Mesodermal cell (in vitro differentiated cells): Measurements from ENCODE around the gene OPA1.

Source experiments
- H3K27ac ChIP-seq: 2 replicates; pipeline ENCODE4 v1.7.0; 2013; ENCODE audit warnings: mild to moderate bottlenecking, low read depth, low read length, moderate library complexity; ENCODE audit not compliant: severe bottlenecking
- H3K36me3 ChIP-seq: 2 replicates; pipeline ENCODE4 v1.7.1; 2013; ENCODE audit warnings: mild to moderate bottlenecking, low read length, moderate library complexity; ENCODE audit not compliant: control insufficient read depth, insufficient read depth
- H3K4me1 ChIP-seq: one replicate; pipeline ENCODE4 v1.7.1; 2013; ENCODE audit warnings: mild to moderate bottlenecking, low read length; ENCODE audit not compliant: insufficient read depth, control insufficient read depth, poor library complexity, severe bottlenecking
- H3K4me3 ChIP-seq: 2 replicates; pipeline ENCODE4 v1.7.0; 2013; ENCODE audit warnings: low read length, control low read depth, mild to moderate bottlenecking; ENCODE audit not compliant: insufficient read depth, poor library complexity, severe bottlenecking; ENCODE audit errors: extremely low read depth
- H3K9me3 ChIP-seq: 2 replicates; pipeline ENCODE4 v1.7.1; 2013; ENCODE audit warnings: mild to moderate bottlenecking, low read length, moderate library complexity; ENCODE audit not compliant: control insufficient read depth
- WGBS, 2 experiments: methylation state at CpG; one replicate each; pipeline ENCODE4 v1.1.5; 2013; ENCODE audit warnings: missing lambda C conversion rate in 2 of 2; ENCODE audit not compliant: insufficient coverage in 2 of 2; 5-methylcytosine and 5-hydroxymethylcytosine counted together

OPA1 gene

GRCh38 chr3:193677734-193678133 lies 84.7 kb downstream of the OPA1 start:
- Histone ChIP-seq H3K27ac (no peak overlapping the region), H3K4me3 (no peak overlapping the region), H3K4me1 (no peaks in the 10 kb centered on the region), H3K36me3 (peaks cover 14% of the 10 kb centered on the region), H3K9me3 (no peaks in the 10 kb centered on the region)
- 90 to 100% methylated on average over 1 to 2 of the region's 5 CpGs for WGBS, 2 experiments

DNA sequence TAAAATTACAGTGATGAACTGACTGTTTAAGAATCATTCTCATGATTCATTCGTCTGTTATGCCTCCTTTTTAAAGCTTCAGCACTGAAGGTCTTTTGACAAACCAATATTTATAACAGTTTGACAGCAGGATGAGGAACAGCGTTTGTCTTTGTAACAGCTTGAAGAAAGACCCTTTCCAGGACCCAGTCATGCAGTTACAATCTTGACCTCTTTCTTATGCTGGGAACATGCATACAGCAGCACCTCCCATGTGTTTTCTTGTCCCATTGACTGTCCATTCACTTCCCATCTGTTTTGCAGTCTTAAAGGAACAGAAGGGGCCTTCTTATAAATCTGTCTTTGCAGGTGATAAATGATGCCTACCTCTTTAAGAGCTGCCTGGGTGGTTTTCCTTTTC lies 87.2 kb downstream of the OPA1 start:
- H3K27ac ChIP-seq, result no peak overlapping the region
- 60 to 62% methylated on average over 1 to 2 of the region's 2 CpGs for WGBS, 2 experiments

DNA sequence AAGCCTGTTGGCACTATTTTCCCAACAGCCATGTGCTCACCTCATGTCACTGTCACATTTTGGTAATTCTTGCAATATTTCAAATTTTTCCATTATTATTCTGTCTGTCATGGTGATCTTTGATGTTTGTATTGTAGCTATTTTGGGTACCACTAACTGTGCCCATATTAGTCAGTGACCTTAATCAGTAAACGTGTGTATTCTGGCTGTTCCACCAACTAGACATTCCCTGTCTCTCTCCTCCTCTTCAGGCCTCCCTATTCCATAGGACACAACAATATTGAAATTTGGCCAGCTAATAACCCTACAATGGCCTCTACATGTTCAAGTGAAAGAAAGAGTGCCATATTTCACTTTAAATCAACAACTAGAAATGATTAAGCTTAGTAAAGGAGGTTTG lies 88.6 kb downstream of the OPA1 start:
- WGBS, 2 experiments, result 100% methylated on average over 1 of the region's 1 CpG; no CpG with 5 or more reads in 1 of the 2 experiments
- Histone ChIP-seq H3K36me3 (peaks cover 14% of the 10 kb centered on the region), H3K4me1 (no peaks in the 10 kb centered on the region), H3K9me3 (no peaks in the 10 kb centered on the region), H3K27ac (no peak overlapping the region), H3K4me3 (no peak overlapping the region)

More for the DNA sequence above, 87.2 kb downstream of the OPA1 start:
- Histone ChIP-seq H3K36me3 (peaks cover 22% of the 10 kb centered on the region), H3K9me3 (no peaks in the 10 kb centered on the region), H3K4me1 (no peaks in the 10 kb centered on the region), H3K4me3 (no peak overlapping the region)

- H3K4me1 ChIP-seq, result no peaks in the 10 kb centered on the region
- no peaks in the 10 kb centered on the region for H3K9me3 ChIP-seq
- WGBS, 2 experiments, result 91 to 100% methylated on average over 1 of the region's 4 CpGs
- peaks cover 18% of the 10 kb centered on the region for H3K36me3 ChIP-seq
- H3K4me3 ChIP-seq, result no peak overlapping the region
- H3K27ac ChIP-seq, result no peak overlapping the region
Measured at GRCh38 chr3:193686665-193687483, 93.9 kb downstream of the OPA1 start.

DNA sequence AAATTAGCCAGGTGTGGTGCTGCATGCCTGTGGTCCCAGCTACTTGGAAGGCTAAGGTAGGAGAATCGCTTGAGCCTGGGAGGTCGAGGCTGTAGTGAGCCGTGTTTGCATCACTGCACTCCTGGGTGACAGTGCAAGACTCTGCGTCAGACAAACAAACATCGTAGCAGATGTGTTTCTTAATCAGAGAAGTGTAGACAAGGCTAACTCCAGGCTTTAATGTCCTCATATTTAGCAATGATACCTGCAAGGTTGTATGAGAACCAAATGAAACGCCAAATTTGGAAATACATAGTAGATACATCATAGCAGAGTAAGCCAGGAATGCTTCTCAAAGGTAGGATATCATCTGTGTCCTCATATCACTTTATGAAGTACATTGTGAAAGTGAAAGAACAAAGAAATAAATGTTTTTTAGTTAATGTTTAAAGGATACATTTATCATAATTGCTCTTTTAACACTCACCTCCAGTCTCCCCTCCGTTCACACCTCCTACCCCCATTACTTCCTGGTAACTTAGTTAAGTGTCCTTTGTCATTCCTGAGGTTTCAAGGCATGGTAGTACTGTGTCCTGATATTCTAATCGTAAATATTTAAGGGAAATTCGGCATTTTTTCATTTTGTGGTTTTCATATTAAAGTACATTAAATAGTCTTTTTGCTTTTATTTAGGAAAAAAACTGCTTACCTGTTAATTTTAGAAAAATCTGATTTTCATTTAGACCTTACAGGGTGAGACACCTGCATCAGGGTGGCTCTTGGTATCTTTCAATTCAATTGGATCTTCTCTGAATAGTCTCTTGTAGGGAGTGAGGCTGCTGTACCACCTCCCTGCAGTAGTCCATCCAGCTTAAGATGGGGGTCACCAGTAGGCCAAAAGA lies 96.1 kb downstream of the OPA1 start:
- no peak overlapping the region for H3K27ac ChIP-seq
- H3K9me3 ChIP-seq, result no peaks in the 10 kb centered on the region
- WGBS, 2 experiments, result 93 to 99% methylated on average over 5 of the region's 9 CpGs
- no peak overlapping the region for H3K4me3 ChIP-seq
- peaks cover 19% of the 10 kb centered on the region for H3K36me3 ChIP-seq
- H3K4me1 ChIP-seq, result no peaks in the 10 kb centered on the region

DNA sequence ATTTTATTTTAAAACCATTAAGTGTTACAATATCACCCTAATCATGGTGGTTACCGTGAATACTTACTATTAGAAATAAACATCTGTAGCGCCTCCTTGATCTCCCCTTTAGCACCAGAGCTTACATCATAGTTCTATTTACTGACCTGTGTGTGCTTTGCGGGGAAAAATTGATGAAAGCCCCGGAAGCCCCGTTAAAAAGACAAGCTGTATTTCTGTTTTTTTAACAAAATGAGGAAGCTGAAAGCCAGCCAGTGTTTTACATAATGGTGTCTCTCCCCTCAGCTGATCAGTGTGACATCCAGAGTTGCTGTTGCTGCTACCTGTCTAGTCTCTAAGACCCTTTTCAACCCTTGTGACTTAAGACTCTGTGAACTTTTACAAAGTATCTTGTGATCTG lies 100.8 kb downstream of the OPA1 start:
- Histone ChIP-seq H3K9me3 (no peaks in the 10 kb centered on the region), H3K4me1 (no peaks in the 10 kb centered on the region), H3K36me3 (peaks cover 29% of the 10 kb centered on the region), H3K4me3 (no peak overlapping the region), H3K27ac (no peak overlapping the region)
- WGBS, 2 experiments, result 40 to 100% methylated on average over 1 to 3 of the region's 5 CpGs

DNA sequence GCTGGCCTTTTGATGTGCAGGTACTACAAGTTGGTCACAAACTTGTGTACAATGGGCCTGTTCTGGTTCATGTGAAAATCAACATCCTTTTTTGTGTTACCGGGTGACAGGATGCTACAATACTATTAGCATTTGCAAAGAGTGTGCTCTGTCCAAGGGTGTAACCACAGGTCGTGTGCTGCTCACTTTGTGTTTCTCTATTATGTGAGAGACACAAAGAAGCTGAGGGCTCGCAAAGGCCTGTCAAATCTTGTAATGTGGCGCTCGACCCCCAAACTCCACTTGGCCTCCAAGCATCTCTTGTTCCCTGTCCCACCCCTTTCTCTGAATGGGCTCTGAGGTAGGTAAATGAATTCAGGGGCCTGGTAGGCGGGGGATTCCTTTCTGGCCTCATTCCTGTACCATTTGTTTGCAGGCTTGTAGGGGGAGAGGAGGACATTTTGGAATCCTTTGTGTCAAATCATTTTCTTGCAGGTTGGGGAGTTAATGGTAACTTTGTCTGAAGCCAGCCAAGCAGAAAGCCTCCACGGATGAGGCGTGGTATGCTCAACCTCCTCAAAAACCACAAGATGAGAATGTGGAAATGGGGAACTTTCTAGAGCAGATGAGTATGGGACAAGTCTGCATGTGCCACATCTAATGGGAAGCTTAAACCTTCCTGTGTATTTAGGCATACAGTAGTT lies 109.1 kb downstream of the OPA1 start:
- H3K4me3 ChIP-seq, result no peak overlapping the region
- no peaks in the 10 kb centered on the region for H3K9me3 ChIP-seq
- no peaks in the 10 kb centered on the region for H3K4me1 ChIP-seq
- 68 to 89% methylated on average over 3 of the region's 8 CpGs for WGBS, 2 experiments
- H3K27ac ChIP-seq, result no peak overlapping the region
- peaks cover 14% of the 10 kb centered on the region for H3K36me3 ChIP-seq

DNA sequence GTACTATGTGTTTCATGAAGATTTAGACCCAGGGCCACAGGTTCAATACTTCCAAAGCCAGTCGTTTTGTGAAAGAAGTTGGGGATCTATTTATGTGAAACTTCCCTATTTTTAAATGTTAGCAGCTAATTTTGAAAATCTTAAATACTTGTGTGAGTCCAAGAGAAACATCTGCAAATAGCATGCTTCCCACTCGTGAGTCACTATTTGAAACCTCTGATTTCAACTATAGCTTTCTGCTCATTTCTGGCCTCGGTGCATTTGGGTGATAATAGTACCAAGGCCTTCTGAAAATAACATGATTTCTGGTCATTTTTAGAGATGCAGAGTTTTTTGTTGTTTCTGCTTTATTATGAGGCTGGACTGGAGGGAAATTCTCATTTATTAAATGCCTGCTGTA lies 110.0 kb downstream of the OPA1 start:
- 92 to 100% methylated on average over 2 of the region's 3 CpGs for WGBS, 2 experiments
- H3K4me3 ChIP-seq, result no peak overlapping the region
- H3K9me3 ChIP-seq, result no peaks in the 10 kb centered on the region
- no peaks in the 10 kb centered on the region for H3K4me1 ChIP-seq
- peaks cover 14% of the 10 kb centered on the region for H3K36me3 ChIP-seq
- H3K27ac ChIP-seq, result no peak overlapping the region

GRCh38 chr3:193704431-193704830 lies 111.4 kb downstream of the OPA1 start:
- Histone ChIP-seq H3K9me3 (no peaks in the 10 kb centered on the region), H3K36me3 (peaks cover 14% of the 10 kb centered on the region), H3K4me1 (no peaks in the 10 kb centered on the region), H3K27ac (no peak overlapping the region), H3K4me3 (no peak overlapping the region)
- WGBS, 2 experiments, result 58 to 60% methylated on average over 5 of the region's 5 CpGs

DNA sequence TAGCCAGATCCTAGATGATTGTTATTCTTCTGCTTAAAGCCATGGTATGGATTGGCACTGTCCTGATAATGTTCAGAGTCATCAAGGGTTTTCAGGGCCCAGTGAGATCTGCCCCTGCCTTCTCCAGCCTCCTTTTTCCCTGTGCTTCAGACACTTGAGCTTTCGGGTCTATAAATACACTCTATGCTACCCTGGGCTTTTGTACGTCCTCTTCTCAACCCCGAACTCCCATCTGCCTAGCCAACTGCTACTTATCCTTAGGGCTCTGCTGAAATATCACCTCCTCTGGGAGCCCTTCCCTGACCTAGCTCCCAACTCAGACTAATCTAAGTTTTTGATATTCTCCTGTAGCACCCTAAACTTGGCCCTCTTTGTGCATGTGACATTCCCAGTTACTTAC lies 115.3 kb downstream of the OPA1 start:
- Histone ChIP-seq H3K27ac (no peak overlapping the region), H3K9me3 (peaks cover 6% of the 10 kb centered on the region), H3K36me3 (no peaks in the 10 kb centered on the region), H3K4me3 (no peak overlapping the region), H3K4me1 (no peaks in the 10 kb centered on the region)
- WGBS, 2 experiments, result 95 to 96% methylated on average over 3 of the region's 3 CpGs
